ENCODE data around the gene ERF.

DNA sequence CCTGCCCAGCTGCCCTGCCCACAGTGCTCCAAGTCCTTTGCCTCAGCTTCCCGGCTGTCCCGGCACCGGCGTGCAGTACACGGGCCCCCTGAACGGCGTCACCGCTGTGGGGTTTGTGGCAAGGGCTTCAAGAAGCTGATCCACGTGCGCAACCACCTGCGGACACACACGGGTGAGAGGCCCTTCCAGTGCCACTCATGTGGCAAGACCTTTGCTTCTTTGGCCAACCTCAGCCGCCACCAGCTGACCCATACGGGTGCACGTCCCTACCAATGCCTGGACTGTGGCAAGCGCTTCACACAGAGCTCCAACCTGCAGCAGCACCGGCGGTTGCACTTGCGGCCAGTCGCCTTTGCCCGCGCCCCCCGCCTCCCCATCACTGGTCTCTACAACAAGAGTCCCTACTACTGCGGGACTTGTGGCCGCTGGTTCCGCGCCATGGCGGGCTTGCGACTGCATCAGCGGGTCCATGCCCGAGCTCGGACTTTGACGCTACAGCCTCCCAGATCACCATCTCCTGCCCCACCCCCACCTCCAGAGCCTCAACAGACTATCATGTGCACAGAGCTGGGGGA, 29.1 kb downstream of the ERF start:
- TF ChIP-seq, protein P1, sequence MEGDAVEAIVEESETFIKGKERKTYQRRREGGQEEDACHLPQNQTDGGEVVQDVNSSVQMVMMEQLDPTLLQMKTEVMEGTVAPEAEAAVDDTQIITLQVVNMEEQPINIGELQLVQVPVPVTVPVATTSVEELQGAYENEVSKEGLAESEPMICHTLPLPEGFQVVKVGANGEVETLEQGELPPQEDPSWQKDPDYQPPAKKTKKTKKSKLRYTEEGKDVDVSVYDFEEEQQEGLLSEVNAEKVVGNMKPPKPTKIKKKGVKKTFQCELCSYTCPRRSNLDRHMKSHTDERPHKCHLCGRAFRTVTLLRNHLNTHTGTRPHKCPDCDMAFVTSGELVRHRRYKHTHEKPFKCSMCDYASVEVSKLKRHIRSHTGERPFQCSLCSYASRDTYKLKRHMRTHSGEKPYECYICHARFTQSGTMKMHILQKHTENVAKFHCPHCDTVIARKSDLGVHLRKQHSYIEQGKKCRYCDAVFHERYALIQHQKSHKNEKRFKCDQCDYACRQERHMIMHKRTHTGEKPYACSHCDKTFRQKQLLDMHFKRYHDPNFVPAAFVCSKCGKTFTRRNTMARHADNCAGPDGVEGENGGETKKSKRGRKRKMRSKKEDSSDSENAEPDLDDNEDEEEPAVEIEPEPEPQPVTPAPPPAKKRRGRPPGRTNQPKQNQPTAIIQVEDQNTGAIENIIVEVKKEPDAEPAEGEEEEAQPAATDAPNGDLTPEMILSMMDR (IDR thresholded peaks at IDR 0.05; ENCODE audit: control extremely low read depth in 1 of 3, insufficient read depth in 1 of 3, low read depth in 1 of 3, low read length in 3 of 3), result no peak
- TF ChIP-seq CBX5 (IDR thresholded peaks at IDR 0.05; ENCODE audit: low read depth, low read length) (no peak), POLR2A (IDR thresholded peaks at IDR 0.05; ENCODE audit: control extremely low read depth in 1 of 2, low read depth in 2 of 2, low read length in 2 of 2) (no peak), CHD2 (IDR thresholded peaks at IDR 0.05; ENCODE audit: low read length) (no peak), TAF1 (IDR thresholded peaks at IDR 0.05; ENCODE audit: low read depth, low read length) (no peak), ZNF274 (IDR thresholded peaks at IDR 0.05; ENCODE audit: borderline replicate concordance, extremely low read depth, low read length) (no peak), JUN (IDR thresholded peaks at IDR 0.05; ENCODE audit: low read depth, low read length) (no peak), POLR2AphosphoS5 (IDR thresholded peaks at IDR 0.05; ENCODE audit: low read depth, low read length) (no peak), EP300 (IDR thresholded peaks at IDR 0.05; ENCODE audit: borderline replicate concordance in 1 of 2, low read depth in 2 of 2, low read length in 2 of 2) (no peak), PHF8 (conservative IDR thresholded peaks at IDR 0.05; ENCODE audit: low read depth, low read length) (no peak)
- TF ChIP-seq, protein P2, sequence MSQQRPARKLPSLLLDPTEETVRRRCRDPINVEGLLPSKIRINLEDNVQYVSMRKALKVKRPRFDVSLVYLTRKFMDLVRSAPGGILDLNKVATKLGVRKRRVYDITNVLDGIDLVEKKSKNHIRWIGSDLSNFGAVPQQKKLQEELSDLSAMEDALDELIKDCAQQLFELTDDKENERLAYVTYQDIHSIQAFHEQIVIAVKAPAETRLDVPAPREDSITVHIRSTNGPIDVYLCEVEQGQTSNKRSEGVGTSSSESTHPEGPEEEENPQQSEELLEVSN (IDR thresholded peaks at IDR 0.05), result no peak
